Activated naive CD8-positive, alpha-beta T cell (primary cell): ENCODE measurements around the gene CRYZ.

Source experiments
- H3K27ac Mint-ChIP-seq: one replicate; pipeline ENCODE4 v1.8.0; 2021; ENCODE audit warnings: mixed read lengths
- H3K27me3 Mint-ChIP-seq: one replicate; pipeline ENCODE4 v1.8.0; 2021; ENCODE audit warnings: mixed read lengths
- H3K36me3 Mint-ChIP-seq: one replicate; pipeline ENCODE4 v1.8.0; 2021; ENCODE audit warnings: mixed read lengths
- H3K4me1 Mint-ChIP-seq: one replicate; pipeline ENCODE4 v1.8.0; 2021; ENCODE audit warnings: low read depth, mixed read lengths
- H3K4me3 Mint-ChIP-seq: one replicate; pipeline ENCODE4 v1.8.0; 2021; ENCODE audit warnings: mild to moderate bottlenecking, mixed read lengths
- H3K9me3 Mint-ChIP-seq: one replicate; pipeline ENCODE4 v1.8.0; 2021; ENCODE audit warnings: low read depth, mixed read lengths

CRYZ gene

DNA sequence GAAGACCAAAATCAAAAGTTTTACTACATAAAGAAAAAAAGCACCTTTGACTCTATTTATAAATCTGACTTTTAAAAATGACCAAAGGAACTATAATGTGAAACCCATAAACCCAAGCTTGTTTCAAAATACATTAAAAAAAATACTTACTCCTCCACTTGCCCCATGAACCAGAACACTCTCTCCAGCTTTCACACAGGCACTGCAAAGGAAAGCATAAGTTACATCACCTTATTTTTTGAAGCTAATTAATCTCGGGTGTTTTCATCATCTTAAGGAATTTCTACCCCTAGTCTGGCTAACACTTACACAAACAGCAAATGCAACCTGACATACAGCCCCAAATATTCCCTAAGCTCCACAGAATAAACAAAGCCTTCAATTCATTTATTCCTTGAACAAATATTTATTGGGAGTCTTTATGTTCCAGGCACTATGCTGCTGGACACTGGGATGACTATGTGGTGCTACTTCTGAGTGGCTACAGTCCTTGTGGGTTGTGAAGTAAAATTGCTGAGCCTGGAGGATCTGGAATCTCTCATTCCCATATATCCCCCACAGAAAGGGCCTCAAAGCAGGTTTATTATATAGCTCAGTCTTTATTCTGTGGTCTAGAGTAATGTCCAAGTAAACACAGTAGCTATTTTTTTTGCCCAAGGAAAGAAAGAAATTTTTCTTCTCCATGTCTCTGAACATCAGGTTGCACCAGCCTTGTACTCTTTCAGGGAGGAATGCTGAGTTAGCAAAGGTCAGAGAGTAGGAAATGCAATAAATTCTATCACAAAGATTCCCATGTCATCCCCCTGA, 18.2 kb downstream of the CRYZ start:
- Mint-ChIP-seq H3K4me1 (no peaks in the 10 kb centered on the region), H3K27ac (no peak overlapping the region), H3K27me3 (no peaks in the 10 kb centered on the region), H3K4me3 (no peak overlapping the region), H3K9me3 (no peaks in the 10 kb centered on the region), H3K36me3 (peaks cover 8% of the 10 kb centered on the region)

DNA sequence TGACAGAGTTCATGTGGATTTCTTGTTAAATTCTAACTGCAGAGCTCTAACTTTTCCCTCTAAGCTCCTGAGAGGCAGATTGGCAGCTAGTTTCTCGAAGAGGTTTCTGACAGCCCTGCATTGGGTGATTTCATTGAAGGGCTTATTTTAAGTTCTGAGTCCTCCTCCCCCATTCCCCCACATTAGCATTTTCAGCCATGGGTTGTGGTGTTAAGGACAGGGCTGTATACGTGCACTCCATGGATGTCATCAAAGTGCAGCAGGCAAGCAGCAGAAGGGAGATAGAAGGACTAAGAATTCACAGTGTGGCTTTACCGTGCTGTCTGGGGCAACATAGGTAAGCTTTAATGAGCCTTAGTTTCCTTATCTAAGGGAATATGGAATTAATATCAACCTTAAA, 19.0 kb downstream of the CRYZ start:
- Mint-ChIP-seq H3K4me3 (no peak overlapping the region), H3K9me3 (no peaks in the 10 kb centered on the region), H3K27ac (no peak overlapping the region), H3K4me1 (no peaks in the 10 kb centered on the region), H3K36me3 (peaks cover 9% of the 10 kb centered on the region), H3K27me3 (no peaks in the 10 kb centered on the region)

DNA sequence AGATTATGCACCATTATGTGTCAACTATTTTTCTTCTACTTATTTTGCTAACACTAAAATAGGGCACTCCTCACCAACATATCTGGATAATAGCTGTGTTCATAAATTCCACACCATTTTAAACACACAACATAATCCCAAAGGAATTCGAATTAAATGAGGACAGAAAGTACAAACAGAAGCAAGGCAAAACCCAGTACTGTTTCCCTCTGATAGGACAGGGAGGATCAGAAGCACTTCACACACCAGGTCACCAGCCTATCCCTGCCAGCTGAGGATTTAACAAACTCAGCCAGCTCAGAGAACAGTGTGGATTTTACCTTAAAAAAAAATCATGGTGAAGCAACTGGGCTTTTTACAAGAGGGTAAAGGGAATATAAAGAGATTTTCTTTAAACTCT, 20.0 kb downstream of the CRYZ start:
- Mint-ChIP-seq H3K36me3 (peaks cover 15% of the 10 kb centered on the region), H3K27me3 (no peaks in the 10 kb centered on the region), H3K4me3 (no peak overlapping the region), H3K27ac (no peak overlapping the region), H3K9me3 (no peaks in the 10 kb centered on the region), H3K4me1 (no peaks in the 10 kb centered on the region)

DNA sequence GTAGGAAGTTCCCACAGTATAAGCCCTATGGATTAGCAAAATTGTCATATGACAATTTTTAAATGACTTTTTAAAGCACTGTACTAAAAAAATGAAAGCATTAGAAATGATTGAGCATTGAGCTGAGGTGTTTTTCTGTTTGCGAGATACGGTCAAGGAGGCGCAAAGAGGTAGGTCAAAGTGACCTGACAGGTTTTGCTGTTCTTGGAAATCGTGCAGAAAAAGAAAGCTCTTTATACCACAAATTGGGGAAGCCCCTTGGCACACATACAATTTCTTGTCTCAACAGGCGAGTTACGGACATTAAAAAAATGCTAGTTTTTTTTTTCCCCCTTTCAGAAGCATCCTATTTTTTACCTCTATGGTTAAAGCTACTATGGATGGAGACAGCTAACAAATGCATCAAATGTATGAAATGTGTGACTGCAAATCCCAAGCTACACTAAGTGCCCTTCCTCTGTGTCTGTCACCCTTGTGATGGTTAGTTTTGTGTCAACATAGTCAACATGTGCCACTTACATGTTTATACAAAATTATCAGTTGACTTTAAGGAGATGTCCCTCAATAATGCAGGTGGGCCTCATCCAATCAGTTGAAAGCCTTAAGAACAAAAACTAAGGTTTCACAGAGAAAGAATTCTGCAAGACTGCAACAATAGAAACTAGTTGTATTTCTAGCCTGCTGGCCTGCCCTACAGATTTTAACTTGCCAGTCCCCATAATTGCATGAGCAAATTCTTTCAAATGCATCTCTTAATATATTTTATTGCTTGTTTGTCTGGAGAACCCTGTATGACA, 29.3 kb downstream of the CRYZ start:
- Mint-ChIP-seq H3K36me3 (peaks cover 16% of the 10 kb centered on the region), H3K27me3 (no peaks in the 10 kb centered on the region), H3K4me1 (no peaks in the 10 kb centered on the region), H3K27ac (no peak overlapping the region), H3K9me3 (no peaks in the 10 kb centered on the region), H3K4me3 (no peak overlapping the region)

DNA sequence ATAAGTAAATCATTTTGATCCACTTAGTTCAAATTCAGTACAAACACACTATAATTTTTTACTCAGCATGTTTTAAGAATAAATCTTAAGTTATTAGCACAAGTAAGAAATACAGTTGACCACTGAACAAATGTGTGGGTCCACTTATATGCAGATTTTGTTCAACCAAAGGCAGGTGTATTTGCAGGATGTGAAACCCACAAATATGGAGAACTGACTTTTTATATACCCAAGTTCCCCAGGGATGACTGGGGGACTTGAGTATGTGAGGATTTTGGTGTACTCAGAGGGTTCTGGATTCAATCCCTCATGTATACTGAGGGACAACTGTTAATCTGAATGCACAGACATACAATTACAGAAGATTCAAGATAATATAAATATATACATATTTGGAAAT, 33.5 kb downstream of the CRYZ start:
- peaks cover 7% of the 10 kb centered on the region for H3K36me3 Mint-ChIP-seq
- no peak overlapping the region for H3K27ac Mint-ChIP-seq
- no peaks in the 10 kb centered on the region for H3K9me3 Mint-ChIP-seq
- no peaks in the 10 kb centered on the region for H3K4me1 Mint-ChIP-seq
- H3K27me3 Mint-ChIP-seq, result no peaks in the 10 kb centered on the region
- no peak overlapping the region for H3K4me3 Mint-ChIP-seq

DNA sequence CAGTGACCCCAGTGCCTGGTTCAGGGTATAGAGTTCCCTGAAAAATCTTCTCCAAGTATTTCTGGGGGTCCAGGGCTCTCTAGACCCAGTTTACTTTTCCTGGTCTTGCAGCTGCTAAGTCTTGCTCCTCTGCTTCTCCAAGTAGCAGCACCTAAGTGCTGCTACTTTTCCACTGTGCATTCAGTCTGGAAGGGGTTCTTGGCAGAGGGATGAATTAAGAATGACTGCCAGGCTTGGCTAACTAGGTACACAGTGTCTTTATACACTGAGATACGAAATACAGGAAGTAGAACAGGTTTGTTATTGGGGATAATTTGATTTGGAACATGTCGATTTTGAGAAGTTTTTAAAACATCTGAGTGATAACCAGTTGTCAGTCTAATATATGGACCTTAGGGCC, 35.0 kb downstream of the CRYZ start:
- H3K4me3 Mint-ChIP-seq, result no peak overlapping the region
- no peaks in the 10 kb centered on the region for H3K36me3 Mint-ChIP-seq
- H3K9me3 Mint-ChIP-seq, result no peaks in the 10 kb centered on the region
- H3K4me1 Mint-ChIP-seq, result no peaks in the 10 kb centered on the region
- no peaks in the 10 kb centered on the region for H3K27me3 Mint-ChIP-seq
- H3K27ac Mint-ChIP-seq, result no peak overlapping the region

DNA sequence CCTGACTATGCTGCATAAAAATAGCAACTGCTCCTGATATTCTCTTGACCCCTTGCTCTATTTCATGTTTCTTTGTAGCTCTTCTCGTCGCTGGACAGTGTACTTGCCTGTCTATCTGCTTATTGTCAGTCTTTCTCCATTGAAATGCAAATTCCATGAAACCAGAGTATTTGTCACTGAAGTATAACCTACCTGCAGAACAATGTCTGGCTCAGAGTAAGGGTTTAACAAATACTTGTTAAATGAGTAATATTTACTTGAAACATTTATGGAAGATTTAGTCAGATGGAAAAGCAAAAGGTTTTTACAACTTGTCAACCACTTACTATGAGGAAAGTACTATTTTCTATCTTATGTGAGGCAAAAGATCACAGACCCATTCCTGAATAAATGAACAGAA, 39.4 kb downstream of the CRYZ start:
- H3K36me3 Mint-ChIP-seq, result no peaks in the 10 kb centered on the region
- H3K4me1 Mint-ChIP-seq, result no peaks in the 10 kb centered on the region
- H3K27ac Mint-ChIP-seq, result no peak overlapping the region
- H3K4me3 Mint-ChIP-seq, result no peak overlapping the region
- no peaks in the 10 kb centered on the region for H3K9me3 Mint-ChIP-seq
- H3K27me3 Mint-ChIP-seq, result no peaks in the 10 kb centered on the region

DNA sequence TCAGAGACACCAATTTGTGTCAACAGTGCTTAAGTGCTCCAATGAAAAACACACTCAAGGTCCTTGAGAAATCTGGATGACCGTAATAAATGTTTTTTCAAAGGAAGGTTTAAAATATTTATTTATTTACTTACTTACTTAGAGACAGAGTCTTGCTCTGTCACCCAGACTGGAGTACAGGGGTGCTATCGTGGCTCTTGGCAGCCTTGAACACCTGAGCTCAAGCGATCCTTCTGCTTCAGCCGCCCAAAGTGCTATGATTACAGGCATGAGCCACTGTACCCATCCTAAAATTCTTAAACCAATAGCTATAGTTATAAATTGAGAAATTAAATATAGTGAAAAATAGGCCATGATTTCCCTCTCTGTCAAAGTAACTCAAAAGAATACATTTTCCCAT, 41.9 kb downstream of the CRYZ start:
- no peaks in the 10 kb centered on the region for H3K27me3 Mint-ChIP-seq
- no peaks in the 10 kb centered on the region for H3K9me3 Mint-ChIP-seq
- no peak overlapping the region for H3K4me3 Mint-ChIP-seq
- no peaks in the 10 kb centered on the region for H3K4me1 Mint-ChIP-seq
- H3K36me3 Mint-ChIP-seq, result no peaks in the 10 kb centered on the region
- H3K27ac Mint-ChIP-seq, result no peak overlapping the region

DNA sequence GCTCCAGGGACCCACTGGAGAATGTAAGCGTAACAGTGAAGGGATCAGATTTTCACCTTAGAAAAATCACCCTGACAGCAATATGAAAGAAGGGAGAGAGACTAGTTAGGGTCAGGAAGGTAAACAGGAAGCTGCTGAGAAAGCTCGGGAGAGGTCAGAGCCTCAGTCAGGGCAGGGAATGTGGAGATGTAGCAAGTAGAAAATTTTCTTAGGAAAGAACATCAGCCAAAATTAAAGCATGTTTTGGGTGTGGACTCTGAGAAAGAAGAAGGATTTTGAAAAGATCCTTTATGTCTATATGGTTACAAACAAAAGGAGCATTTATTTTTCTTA, 42.5 kb downstream of the CRYZ start:
- H3K27me3 Mint-ChIP-seq, result no peaks in the 10 kb centered on the region
- H3K4me3 Mint-ChIP-seq, result no peak overlapping the region
- no peaks in the 10 kb centered on the region for H3K36me3 Mint-ChIP-seq
- H3K4me1 Mint-ChIP-seq, result no peaks in the 10 kb centered on the region
- H3K27ac Mint-ChIP-seq, result no peak overlapping the region
- H3K9me3 Mint-ChIP-seq, result no peaks in the 10 kb centered on the region

DNA sequence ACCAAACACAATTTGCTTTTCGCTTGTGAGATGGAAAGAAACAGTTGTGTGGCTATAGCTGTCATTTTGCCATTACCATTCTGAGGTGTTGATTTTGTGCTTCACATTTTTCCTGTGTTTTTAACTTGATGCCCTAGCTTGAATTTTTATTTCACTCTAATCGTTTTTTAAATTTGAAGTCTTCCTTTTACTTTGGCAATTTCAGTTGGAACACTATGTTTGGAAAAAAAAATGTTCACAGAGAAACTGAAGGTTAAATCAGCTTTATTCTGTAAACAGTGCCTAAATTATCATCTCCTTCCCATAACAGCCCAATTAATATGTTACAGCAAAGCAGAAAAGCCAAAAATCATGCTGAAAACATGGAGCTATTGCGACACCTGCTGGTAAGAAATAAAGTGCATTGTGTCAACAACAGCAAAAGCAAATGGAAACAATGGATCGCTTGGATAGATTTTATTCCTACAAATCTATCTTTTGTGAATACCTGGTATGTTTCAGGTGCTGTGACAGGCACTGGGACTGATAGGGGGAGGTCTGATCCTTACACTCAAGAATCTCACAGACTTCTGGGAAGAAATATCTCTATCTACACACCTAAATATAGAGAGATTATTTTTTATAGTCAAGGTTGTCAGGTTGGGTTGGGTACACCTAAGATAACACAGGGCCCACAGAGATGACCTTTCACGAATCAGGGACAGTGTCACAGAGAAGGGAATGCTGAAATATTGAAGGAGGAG, 43.1 kb downstream of the CRYZ start:
- H3K4me1 Mint-ChIP-seq, result no peaks in the 10 kb centered on the region
- H3K9me3 Mint-ChIP-seq, result no peaks in the 10 kb centered on the region
- no peaks in the 10 kb centered on the region for H3K36me3 Mint-ChIP-seq
- H3K4me3 Mint-ChIP-seq, result no peak overlapping the region
- peaks cover 2% of the 10 kb centered on the region for H3K27me3 Mint-ChIP-seq
- H3K27ac Mint-ChIP-seq, result no peak overlapping the region

DNA sequence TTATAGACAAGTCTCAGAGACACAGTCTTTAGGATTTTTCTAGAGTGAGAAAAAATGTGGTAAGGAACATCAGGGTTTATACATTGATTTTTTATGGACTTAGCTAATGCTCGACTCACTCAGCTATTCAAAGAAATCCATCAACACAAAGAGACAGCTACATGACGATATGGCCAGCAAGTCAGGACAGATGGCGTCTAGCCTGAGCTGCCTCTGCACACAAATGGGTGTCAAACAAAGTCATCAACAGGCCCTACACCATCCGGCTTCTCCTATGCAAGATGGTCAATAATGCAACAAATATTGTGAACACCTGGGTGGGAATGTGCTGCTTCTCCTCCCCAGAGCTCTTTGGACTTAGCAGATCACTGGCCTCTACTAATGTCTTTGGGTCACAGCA, 45.9 kb downstream of the CRYZ start:
- H3K4me1 Mint-ChIP-seq, result no peaks in the 10 kb centered on the region
- H3K27ac Mint-ChIP-seq, result no peak overlapping the region
- H3K4me3 Mint-ChIP-seq, result no peak overlapping the region
- H3K9me3 Mint-ChIP-seq, result no peaks in the 10 kb centered on the region
- H3K36me3 Mint-ChIP-seq, result no peaks in the 10 kb centered on the region
- H3K27me3 Mint-ChIP-seq, result peaks cover 8% of the 10 kb centered on the region

DNA sequence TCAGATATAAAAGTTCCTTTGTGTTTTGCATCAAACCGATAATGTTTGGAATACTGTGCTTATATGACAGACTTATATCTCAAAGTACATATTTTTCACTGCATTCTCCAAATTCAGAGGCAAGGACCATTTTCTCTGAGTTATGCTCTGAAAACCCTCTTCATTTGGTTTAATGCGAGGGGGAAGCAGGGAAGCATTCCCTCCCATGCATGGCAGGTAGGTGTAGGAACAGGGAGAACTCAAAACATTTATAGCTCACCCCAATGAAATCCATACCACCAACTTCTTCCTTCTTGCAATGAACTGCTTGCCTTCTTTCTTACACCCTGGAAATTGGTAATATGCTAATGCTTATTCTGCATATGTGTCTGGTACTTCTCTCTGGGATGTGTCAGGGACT, 48.5 kb downstream of the CRYZ start:
- no peak overlapping the region for H3K4me3 Mint-ChIP-seq
- no peak overlapping the region for H3K27ac Mint-ChIP-seq
- H3K9me3 Mint-ChIP-seq, result no peaks in the 10 kb centered on the region
- no peaks in the 10 kb centered on the region for H3K4me1 Mint-ChIP-seq
- H3K36me3 Mint-ChIP-seq, result no peaks in the 10 kb centered on the region
- peaks cover 10% of the 10 kb centered on the region for H3K27me3 Mint-ChIP-seq

DNA sequence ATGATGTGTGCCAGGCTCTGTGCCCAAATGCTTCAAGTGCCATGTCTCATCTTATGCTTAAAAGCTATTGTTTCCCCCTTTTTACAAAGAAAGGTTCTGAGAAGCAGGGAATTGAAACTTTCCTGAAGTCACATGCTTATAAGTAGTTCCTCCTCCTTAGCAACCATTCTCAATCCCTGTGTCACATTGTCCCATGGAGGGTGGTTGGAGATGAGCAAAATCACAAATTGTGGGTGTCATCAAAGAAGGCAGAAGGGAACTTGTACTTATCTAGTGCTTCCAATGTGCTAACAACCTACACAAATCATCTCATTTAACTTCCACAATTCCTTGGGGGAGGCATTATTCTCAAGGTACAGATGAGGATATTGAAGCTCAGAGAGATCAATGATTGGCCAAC, 49.2 kb downstream of the CRYZ start:
- Mint-ChIP-seq H3K27ac (no peak overlapping the region), H3K27me3 (peaks cover 10% of the 10 kb centered on the region), H3K9me3 (no peaks in the 10 kb centered on the region), H3K36me3 (no peaks in the 10 kb centered on the region), H3K4me1 (no peaks in the 10 kb centered on the region), H3K4me3 (no peak overlapping the region)

DNA sequence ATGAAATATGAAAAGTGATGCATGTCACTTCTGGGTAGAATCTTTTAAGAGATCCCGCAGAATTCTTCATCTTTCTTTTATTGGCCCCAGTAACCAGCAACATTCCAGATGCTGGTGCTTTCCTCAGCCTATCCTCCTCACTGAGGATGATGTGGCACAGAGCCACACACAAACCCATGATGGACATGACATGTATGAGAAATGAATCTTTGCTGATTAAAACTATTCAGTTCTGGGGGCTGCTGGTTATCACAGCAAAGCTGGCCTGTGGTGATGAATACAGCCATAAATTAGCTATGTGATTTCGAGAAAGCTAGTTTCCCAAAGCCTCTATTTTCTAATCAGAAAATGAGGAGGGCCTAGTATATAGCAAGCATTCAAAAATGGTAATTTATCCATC, 51.0 kb downstream of the CRYZ start:
- Mint-ChIP-seq H3K27ac (no peak overlapping the region), H3K36me3 (no peaks in the 10 kb centered on the region), H3K4me3 (no peak overlapping the region), H3K9me3 (no peaks in the 10 kb centered on the region), H3K27me3 (peaks cover 14% of the 10 kb centered on the region), H3K4me1 (no peaks in the 10 kb centered on the region)

DNA sequence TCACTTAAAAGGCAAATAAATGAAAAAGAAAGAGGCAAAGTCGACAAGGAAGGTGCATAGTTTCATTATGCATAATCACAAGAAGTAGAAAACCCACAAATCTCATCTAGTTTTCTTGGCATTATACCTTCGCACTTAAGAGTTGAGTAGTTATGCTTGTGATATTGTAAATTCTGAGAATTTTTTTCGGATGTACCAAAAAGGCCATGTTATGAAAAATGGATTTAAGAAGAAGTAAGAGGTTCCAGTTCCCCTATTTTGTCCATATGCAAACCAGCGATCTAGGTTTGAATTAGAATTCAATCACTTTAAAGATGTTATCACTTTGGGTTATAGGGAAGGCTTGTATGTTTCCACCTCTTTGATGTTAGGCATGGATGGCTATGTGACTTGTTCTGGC, 51.4 kb downstream of the CRYZ start:
- Mint-ChIP-seq H3K27me3 (peaks cover 14% of the 10 kb centered on the region), H3K36me3 (no peaks in the 10 kb centered on the region), H3K4me3 (no peak overlapping the region), H3K9me3 (no peaks in the 10 kb centered on the region), H3K27ac (no peak overlapping the region), H3K4me1 (no peaks in the 10 kb centered on the region)
